ENCODE results near the gene RAB3B. TPM values are rescaled to one million over a fixed set of nuclear protein-coding genes. Genes with fewer than 3 reads are reported as not detected.

Gene RAB3B
- polyA plus RNA-seq, 3 donors = under 0.01 TPM; not detected in 2

DNA sequence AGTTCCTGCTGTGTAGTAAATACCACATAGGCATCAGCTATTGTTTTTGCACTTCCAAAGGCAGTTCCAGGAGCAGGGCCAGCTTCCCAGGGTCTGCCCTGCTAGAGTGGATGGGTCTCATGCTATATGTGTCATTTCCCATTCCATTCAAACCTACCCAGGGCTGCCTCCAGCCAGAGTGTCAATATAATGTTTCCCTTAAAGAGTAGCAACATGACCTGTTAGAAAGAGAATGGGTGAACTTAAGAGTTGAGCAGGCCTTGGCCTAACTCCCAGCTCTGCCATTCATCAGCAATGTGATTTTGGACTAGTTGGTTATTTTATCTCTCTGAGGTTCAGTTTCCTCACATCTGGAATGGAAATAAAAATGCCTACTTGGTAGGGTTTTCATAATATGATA lies 44.9 kb downstream of the RAB3B start:
- Histone ChIP-seq H3K4me3 (replicated peaks in 1 of 3; ENCODE audit: low read depth in 2 of 3, low read length in 3 of 3) (no peak overlapping the region), H3K9ac (ENCODE audit: insufficient read depth, low read length, poor library complexity, severe bottlenecking) (no peak overlapping the region), H3K27ac (ENCODE audit: low read depth in 1 of 2, low read length in 2 of 2) (no peak overlapping the region), H3K79me2 (ENCODE audit: insufficient read depth, low read length) (no peaks in the 10 kb centered on the region), H3K36me3 (replicated peaks in 1 of 2; ENCODE audit: control insufficient read depth in 1 of 2, insufficient read depth in 2 of 2, low read length in 2 of 2) (no peaks in the 10 kb centered on the region), H3K27me3 (ENCODE audit: control insufficient read depth in 2 of 2, insufficient read depth in 2 of 2, low read length in 2 of 2) (no peaks in the 10 kb centered on the region), H4K20me1 (ENCODE audit: insufficient read depth, low read length) (no peaks in the 10 kb centered on the region), H3K4me2 (replicated peaks; ENCODE audit: extremely low read depth, low read length, poor library complexity, severe bottlenecking) (no peak overlapping the region), H3K4me1 (ENCODE audit: control insufficient read depth in 1 of 2, insufficient read depth in 2 of 2, low read length in 2 of 2) (no peaks in the 10 kb centered on the region), H3K9me3 (replicated peaks in 1 of 2; ENCODE audit: control insufficient read depth in 1 of 2, insufficient read depth in 1 of 2, low read length in 2 of 2) (peaks cover 0 to 13% of the 10 kb centered on the region in 2 donors), H2AFZ (ENCODE audit: insufficient read depth, low read depth, low read length, poor library complexity, severe bottlenecking) (no peak overlapping the region)
- intact Hi-C loops (cut with micrococcal nuclease) = no loop called here
- Mint-ChIP-seq H3K9me3 (peaks cover 13 to 27% (median 18%) of the 10 kb centered on the region in 7 donors), H3K4me3 (no peak overlapping the region), H3K36me3 (no peaks in the 10 kb centered on the region), H3K27me3 (ENCODE audit: low read depth in 3 of 3) (peaks cover 6 to 10% (median 9%) of the 10 kb centered on the region in 3 donors), H3K4me1 (no peaks in the 10 kb centered on the region), H3K27ac (peak overlapping the region in 1 of 7 donors; percentile 22)
- no peak for TF ChIP-seq CTCF (IDR thresholded peaks at IDR 0.05)
- DNase-seq = no peak

DNA sequence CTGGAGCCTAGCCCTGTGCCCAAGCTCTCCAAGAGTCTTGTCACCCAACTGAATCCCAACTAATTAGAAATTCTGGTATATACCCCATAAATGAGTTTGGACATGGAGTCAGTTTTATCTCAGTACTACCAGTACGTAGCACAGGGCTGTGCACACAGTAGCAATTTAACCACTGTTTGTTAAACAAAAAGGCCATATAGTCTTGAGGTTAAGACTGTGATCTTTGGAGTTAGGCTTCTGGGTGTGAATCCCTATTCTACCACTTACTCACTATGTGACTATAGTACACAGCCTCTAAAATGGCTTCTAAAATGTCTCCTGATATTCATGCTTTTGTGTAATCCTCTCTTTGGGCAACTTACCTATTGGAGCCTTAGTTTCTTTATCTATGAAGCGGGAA lies 48.2 kb downstream of the RAB3B start:
- no peaks in the 10 kb centered on the region for H3K79me2 ChIP-seq (ENCODE audit: insufficient read depth, low read length)
- H3K9me3 Mint-ChIP-seq = peaks cover 9 to 18% (median 12%) of the 10 kb centered on the region in 7 donors
- no peak for TF ChIP-seq CTCF (IDR thresholded peaks at IDR 0.05)
- H3K9ac ChIP-seq (ENCODE audit: insufficient read depth, low read length, poor library complexity, severe bottlenecking) = no peak overlapping the region
- no peak for DNase-seq
- no peaks in the 10 kb centered on the region for H3K27me3 ChIP-seq (ENCODE audit: control insufficient read depth in 2 of 2, insufficient read depth in 2 of 2, low read length in 2 of 2)
- no peaks in the 10 kb centered on the region for H3K36me3 Mint-ChIP-seq
- H3K36me3 ChIP-seq (replicated peaks in 1 of 2; ENCODE audit: control insufficient read depth in 1 of 2, insufficient read depth in 2 of 2, low read length in 2 of 2) = no peaks in the 10 kb centered on the region
- no peak overlapping the region for H3K4me3 ChIP-seq (replicated peaks in 1 of 3; ENCODE audit: low read depth in 2 of 3, low read length in 3 of 3)
- no peaks in the 10 kb centered on the region for H3K4me1 Mint-ChIP-seq
- H4K20me1 ChIP-seq (ENCODE audit: insufficient read depth, low read length) = no peaks in the 10 kb centered on the region
- intact Hi-C loops (cut with micrococcal nuclease) = no loop called here
- H3K4me2 ChIP-seq (replicated peaks; ENCODE audit: extremely low read depth, low read length, poor library complexity, severe bottlenecking) = no peak overlapping the region
- no peak overlapping the region for H3K27ac ChIP-seq (ENCODE audit: low read depth in 1 of 2, low read length in 2 of 2)
- H3K27me3 Mint-ChIP-seq (ENCODE audit: low read depth in 3 of 3) = peaks cover 2 to 6% (median 3%) of the 10 kb centered on the region in 3 donors
- H2AFZ ChIP-seq (ENCODE audit: insufficient read depth, low read depth, low read length, poor library complexity, severe bottlenecking) = no peak overlapping the region
- no CpG with 5 or more reads among the region's 2 CpGs for WGBS (ENCODE audit: insufficient coverage)
- no peak overlapping the region for H3K4me3 Mint-ChIP-seq
- H3K4me1 ChIP-seq (ENCODE audit: control insufficient read depth in 1 of 2, insufficient read depth in 2 of 2, low read length in 2 of 2) = no peaks in the 10 kb centered on the region
- H3K27ac Mint-ChIP-seq = no peak overlapping the region
- peaks cover 0 to 4% of the 10 kb centered on the region in 2 donors for H3K9me3 ChIP-seq (replicated peaks in 1 of 2; ENCODE audit: control insufficient read depth in 1 of 2, insufficient read depth in 1 of 2, low read length in 2 of 2)

Data from CD14-positive monocyte (primary cell).